ENCODE results near the gene DHX57.
"Not testable (repeated sequence)": the region's sequence is repeated elsewhere in the genome, so short reads cannot be mapped to it uniquely, and the experiment has no call there.

DHX57 gene

GRCh38 chr2:38797250-38797676 lies 78.5 kb downstream of the DHX57 start:
- DNase-seq (ENCODE audit: low spot score) = no peak

GRCh38 chr2:38795016-38795415 lies 80.7 kb downstream of the DHX57 start:
- DNase-seq (ENCODE audit: low spot score) = not testable (repeated sequence)

DNA sequence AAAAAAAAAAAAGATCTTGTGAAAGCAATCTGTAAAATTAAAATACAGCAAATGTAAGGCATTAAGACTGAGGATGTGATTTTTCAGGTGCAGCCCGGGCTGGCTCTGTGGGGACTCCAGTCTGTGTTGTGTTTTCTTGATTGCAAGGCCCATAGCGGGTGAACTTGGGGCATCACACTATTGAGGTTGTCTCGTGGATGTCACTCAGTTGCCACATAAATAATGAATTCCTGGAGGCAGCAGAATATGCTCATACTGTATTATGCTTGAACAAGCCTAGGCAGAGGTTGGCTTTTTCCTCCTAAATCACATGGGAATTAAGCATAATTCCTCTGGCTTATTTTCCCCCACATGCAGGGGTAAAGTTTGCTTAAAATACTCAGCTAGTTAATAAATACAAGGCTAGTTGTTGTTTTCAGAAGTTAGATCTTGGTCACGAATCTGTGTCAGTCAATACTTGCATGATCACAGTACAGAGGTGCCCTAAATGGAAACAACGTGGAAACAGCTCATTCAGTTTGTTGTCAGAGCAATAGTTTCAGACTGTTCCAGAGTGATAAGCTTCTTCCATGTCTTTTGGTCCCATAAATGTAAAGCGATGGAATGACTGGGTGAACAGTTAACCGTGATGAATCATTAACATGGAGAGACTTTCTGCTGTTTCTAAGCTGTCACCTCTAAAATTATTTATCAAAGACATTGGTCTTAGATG lies 81.3 kb downstream of the DHX57 start:
- DNase-seq (ENCODE audit: low spot score) = no peak

GRCh38 chr2:38793511-38793910 lies 82.2 kb downstream of the DHX57 start:
- DNase-seq (ENCODE audit: low spot score) = no peak

DNA sequence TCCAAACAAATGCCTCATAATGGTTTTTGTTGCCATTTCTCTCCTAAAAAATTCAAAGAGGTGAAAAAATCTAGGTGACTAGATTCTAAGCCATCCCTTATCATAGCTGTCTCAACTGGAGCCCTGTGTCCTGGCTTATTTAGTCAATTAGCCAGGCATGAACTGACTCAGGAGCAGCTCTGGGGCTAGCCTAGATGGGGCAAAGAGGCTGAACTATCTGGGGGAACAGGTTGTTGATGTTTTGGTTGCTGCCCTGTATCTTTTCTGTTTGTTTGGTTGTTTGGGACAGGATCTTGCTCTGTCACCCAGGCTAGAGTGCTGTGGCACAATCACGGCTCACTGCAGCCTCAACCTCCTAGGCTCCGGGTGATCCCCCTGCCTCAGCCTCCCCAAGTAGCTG lies 83.0 kb downstream of the DHX57 start:
- no peak for DNase-seq (ENCODE audit: low spot score)

DNA sequence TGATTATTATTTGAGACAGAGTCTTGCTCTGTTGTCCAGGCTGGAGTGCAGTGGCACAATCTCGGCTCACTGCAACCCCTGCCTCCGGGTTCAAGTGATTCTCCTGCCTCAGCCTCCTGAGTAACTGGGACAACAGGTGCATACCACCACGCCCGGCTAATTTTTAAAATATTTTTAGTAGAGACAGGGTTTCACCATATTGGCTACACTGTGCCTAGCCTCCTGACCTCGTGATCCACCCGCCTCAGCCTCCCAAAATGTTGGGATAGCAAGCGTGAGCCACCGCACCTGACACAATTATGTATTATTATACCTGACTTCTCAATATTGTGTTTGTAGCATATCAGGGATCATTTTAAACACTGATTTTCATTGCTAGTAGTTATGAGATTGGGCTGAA lies 83.4 kb downstream of the DHX57 start:
- DNase-seq (ENCODE audit: low spot score) = not testable (repeated sequence)

DNA sequence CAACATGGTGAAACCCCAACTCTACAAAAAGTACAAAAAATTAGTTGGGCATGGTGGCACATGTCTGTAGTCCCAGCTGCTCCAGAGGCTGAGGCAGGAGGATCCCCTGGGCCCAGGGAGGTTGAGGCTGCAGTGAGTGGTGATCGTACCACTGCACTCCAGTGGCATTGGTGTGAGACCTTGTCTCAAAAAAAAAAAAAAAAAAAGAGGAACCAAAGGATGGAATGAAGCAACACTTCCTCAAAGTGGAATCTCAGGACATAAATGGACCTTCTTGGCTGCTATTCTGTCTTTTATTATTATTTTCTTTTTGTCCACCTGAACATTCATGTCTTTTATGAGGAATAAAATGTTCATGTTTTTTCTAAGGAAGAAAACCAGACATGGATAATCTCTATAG lies 84.0 kb downstream of the DHX57 start:
- DNase-seq (ENCODE audit: low spot score) = no peak

DNA sequence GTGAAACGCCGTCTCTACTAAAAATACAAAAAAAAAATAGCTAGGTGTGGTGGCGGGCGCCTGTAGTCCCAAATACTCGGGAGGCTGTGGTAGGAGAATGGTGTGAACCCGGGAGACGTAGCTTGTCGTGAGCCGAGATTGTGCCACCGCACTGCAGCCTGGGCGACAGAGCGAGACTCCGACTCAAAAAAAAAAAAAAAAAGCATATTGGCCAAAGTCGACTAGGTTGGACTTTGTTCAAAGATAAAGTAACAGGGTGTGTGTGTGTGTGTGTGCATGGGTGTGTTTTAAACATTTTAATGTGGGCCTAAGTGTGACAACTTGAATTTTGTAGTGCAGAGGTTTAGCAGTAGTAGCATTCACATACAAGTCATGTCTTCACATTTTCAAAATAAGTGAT lies 86.0 kb downstream of the DHX57 start:
- DNase-seq (ENCODE audit: low spot score) = no peak

DNA sequence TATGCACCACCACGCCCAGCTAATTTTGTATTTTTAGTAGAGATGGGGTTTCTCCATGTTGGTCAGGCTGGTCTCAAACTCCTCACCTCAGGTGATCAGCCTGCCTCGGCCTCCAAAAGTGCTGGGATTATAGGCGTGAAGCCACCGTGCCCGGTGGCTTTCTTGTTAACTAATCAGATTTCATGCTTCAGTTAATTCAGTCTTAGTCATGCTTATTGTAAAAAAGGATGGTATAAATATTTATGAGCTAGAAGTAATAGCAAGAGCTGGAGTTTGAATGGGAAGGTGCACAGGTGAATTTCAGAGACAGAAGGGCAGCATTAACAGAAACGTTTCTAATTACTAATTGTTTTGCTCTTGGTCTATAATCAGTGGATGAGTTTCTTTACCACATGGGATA lies 87.4 kb downstream of the DHX57 start:
- DNase-seq (ENCODE audit: low spot score) = no peak

DNA sequence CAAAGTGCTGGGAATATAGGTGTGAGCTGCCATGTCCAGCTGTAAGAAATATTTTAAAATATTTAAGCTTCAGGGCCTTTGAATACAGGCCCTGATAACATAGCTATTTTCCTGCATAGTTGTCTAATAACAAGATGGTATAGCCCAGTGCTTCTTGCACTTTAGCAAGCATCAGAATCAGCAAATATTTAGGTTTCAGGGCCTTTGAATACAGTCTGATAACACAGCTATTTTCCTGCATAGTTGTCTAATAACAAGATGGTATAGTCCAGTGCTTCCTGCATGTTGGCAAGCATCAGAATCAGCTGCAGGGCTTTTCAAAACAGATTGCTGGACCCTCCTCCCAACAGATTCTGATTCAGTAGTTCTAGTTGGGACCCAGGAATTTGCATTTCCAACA lies 92.1 kb downstream of the DHX57 start:
- no peak for DNase-seq (ENCODE audit: low spot score)

GRCh38 chr2:38778687-38779082 lies 97.0 kb downstream of the DHX57 start:
- DNase-seq (ENCODE audit: low spot score) = no peak

DNA sequence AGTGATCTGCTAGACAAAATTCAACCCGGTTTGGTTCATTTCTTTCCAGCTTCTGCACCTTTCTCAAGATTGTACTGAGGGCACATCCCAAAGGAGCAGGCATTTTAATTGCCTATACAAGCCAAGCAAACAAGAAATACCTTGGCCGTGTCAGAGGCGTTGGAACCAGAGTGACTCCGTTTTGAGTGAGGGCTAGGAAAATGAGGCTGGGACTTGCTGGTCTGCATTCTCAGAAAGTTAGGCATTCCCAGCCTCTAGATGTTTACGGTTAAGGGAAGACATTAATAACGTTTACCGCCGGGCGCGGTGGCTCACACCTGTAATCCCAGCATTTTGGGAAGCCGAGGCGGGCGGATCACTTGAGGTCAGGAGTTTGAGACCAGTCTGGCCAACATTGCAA lies 99.2 kb downstream of the DHX57 start:
- DNase-seq (ENCODE audit: low spot score) = no peak

DNA sequence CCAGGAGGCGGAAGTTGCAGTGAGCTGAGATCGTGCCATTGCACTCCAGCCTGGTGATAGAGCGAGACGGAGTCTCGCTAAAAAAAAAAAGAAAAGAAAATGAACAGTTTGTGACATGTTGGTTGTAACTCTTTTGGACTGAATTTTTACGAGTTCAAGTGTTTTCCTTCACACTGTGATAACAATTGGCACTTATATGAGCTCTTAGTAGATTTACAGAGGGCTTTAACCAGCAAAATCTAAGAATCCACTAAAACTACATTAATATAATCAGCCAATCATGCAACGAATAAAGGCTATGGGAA lies 99.9 kb downstream of the DHX57 start:
- no peak for DNase-seq (ENCODE audit: low spot score)

GRCh38 chr2:38775097-38775920 lies 100.4 kb downstream of the DHX57 start:
- no peak for DNase-seq (ENCODE audit: low spot score)

DNA sequence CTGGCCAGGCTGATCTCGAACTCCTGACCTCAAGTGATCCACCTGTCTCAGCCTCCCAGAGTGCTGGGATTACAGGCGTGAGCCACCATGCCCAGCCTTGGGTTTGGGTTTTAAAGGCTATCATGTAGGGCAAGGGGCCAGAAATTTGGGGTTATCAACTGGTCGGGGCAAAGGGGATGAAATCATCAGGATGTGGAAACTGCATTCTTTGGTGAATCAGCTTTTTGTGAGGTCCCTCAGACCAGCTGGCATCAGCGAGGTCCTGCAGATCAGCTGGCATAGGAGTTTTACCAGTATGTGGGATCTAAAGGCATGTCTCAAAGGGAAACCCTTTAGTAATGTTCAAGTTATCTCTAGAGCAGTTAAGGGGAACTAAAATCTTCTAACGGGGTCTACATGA lies 104.1 kb downstream of the DHX57 start:
- DNase-seq (ENCODE audit: low spot score) = no peak

- DNase-seq (ENCODE audit: low spot score) = no peak
Observed at GRCh38 chr2:38765551-38765950, 110.2 kb downstream of the DHX57 start.

DNA sequence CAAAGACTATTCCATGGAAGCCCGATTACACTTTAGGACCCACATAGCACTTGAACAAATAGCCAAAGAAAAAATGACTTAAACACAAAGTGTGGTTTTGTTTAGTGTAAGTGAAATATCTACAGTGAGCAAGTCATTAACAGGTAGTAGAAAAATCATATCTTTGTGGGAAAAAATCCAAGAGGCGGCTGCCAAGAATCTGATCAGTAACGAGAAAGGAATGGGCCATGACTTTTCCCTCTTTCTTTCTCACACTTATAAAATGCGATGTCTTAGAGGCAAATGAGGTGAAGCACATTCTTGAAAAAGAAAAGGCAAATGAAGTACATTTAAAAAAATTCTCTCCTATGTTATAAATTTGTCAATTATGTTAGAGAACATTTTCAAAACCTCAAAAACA lies 110.6 kb downstream of the DHX57 start:
- DNase-seq (ENCODE audit: low spot score) = no peak

DNA sequence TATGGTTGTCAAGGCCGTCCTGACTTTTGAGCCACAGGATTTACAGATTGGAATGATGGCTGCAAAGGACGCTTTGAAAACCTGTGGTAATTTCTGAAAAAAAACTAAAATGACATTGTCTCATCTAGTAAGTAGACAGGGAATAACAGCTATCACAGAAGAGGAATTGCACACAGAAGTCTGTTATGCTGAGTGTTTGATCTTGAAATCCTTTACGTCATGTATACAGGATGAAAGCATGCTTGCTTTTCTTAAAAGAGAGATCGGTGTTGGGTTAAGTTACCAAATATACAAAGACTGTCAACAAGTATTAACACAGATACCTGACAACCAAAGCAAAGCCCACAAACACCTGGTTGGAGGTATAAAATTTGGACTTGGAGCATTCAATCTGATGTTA lies 112.0 kb downstream of the DHX57 start:
- no peak for DNase-seq (ENCODE audit: low spot score)

GRCh38 chr2:38763228-38763627 lies 112.5 kb downstream of the DHX57 start:
- DNase-seq (ENCODE audit: low spot score) = no peak

GRCh38 chr2:38755891-38756290 lies 119.8 kb downstream of the DHX57 start:
- not testable (repeated sequence) for DNase-seq (ENCODE audit: low spot score)

GRCh38 chr2:38754506-38754905 lies 121.2 kb downstream of the DHX57 start:
- no peak for DNase-seq (ENCODE audit: low spot score)

GRCh38 chr2:38754049-38754448 lies 121.7 kb downstream of the DHX57 start:
- DNase-seq (ENCODE audit: low spot score) = no peak

GRCh38 chr2:38751596-38752410 lies 123.9 kb downstream of the DHX57 start:
- peak; percentile 29 for DNase-seq (ENCODE audit: low spot score)
